Stimulated activated CD8-positive, alpha-beta memory T cell treated with anti-CD3 and anti-CD28 coated beads, Interleukin-4, amount 100 ng/mL, for 4 hours (primary cell): Measurements from ENCODE around the gene CNTNAP4.

Source experiments
- DNase-seq, 2 donors: peaks; one replicate each; pipeline ENCODE4 v3.0.0-alpha.2; 2020; ENCODE audit warnings: low read depth in 2 of 2, low spot score in 1 of 2

CNTNAP4 gene

GRCh38 chr16:76389126-76389525 is 111.9 kb downstream of the CNTNAP4 start:
- no peak for DNase-seq

- no peak for DNase-seq
These were observed 113.3 kb downstream of the CNTNAP4 start for GRCh38 chr16:76390476-76390875.

GRCh38 chr16:76396977-76397376 is 119.8 kb downstream of the CNTNAP4 start:
- no peak for DNase-seq

- no peak for DNase-seq
These were observed 132.5 kb downstream of the CNTNAP4 start for GRCh38 chr16:76409706-76410105.

- no peak for DNase-seq
These were observed 144.4 kb downstream of the CNTNAP4 start for GRCh38 chr16:76421571-76421970.

GRCh38 chr16:76428858-76429257 is 151.7 kb downstream of the CNTNAP4 start:
- DNase-seq = no peak

GRCh38 chr16:76441391-76441790 is 164.2 kb downstream of the CNTNAP4 start:
- no peak for DNase-seq

- DNase-seq = no peak
These were observed 164.7 kb downstream of the CNTNAP4 start for GRCh38 chr16:76441876-76442275.

GRCh38 chr16:76443973-76444372 is 166.8 kb downstream of the CNTNAP4 start:
- no peak for DNase-seq

GRCh38 chr16:76444832-76445231 is 167.6 kb downstream of the CNTNAP4 start:
- no peak for DNase-seq

- no peak for DNase-seq
These were observed 168.6 kb downstream of the CNTNAP4 start for GRCh38 chr16:76445815-76446214.

GRCh38 chr16:76446251-76446650 is 169.1 kb downstream of the CNTNAP4 start:
- DNase-seq = no peak

GRCh38 chr16:76450890-76451289 is 173.7 kb downstream of the CNTNAP4 start:
- no peak for DNase-seq

- no peak for DNase-seq
These were observed 178.1 kb downstream of the CNTNAP4 start for GRCh38 chr16:76455257-76455656.

GRCh38 chr16:76456016-76456415 is 178.8 kb downstream of the CNTNAP4 start:
- no peak for DNase-seq

- DNase-seq = no peak
These were observed 181.9 kb downstream of the CNTNAP4 start for GRCh38 chr16:76459111-76459510.

GRCh38 chr16:76461836-76462235 is 184.6 kb downstream of the CNTNAP4 start:
- DNase-seq = no peak

GRCh38 chr16:76464955-76465620 is 187.9 kb downstream of the CNTNAP4 start:
- DNase-seq = no peak

- DNase-seq = no peak
These were observed 189.7 kb downstream of the CNTNAP4 start for GRCh38 chr16:76466871-76467270.

GRCh38 chr16:76474048-76474447 is 196.8 kb downstream of the CNTNAP4 start:
- DNase-seq = no peak

- DNase-seq = no peak
These were observed 200.9 kb downstream of the CNTNAP4 start for GRCh38 chr16:76478105-76478504.

- DNase-seq = no peak
These were observed 206.2 kb downstream of the CNTNAP4 start for GRCh38 chr16:76483307-76483909.

- DNase-seq = no peak
These were observed 206.8 kb downstream of the CNTNAP4 start for GRCh38 chr16:76484020-76484419.
